PFSK-1 (cell line): ENCODE results near the gene C1QTNF1.

Source experiments
- FOXP2 ChIP-seq: optimal IDR thresholded peaks from 2 replicates; pipeline ENCODE3; 2011; ENCODE audit warnings: borderline replicate concordance, control low read depth, inconsistent platforms; ENCODE audit not compliant: insufficient read depth; ENCODE audit errors: extremely low read length, extremely low read depth
- POLR2AphosphoS5 ChIP-seq: IDR thresholded peaks from 2 replicates; pipeline ENCODE4 v1.6.1; 2012; ENCODE audit warnings: low read depth, mild to moderate bottlenecking, control low read depth, low read length, moderate library complexity
- SIN3A ChIP-seq: IDR thresholded peaks from 2 replicates; pipeline ENCODE4 v1.6.1; 2012; ENCODE audit warnings: mild to moderate bottlenecking, low read length, moderate library complexity, borderline replicate concordance; ENCODE audit not compliant: insufficient read depth
- TAF1 ChIP-seq: IDR thresholded peaks from 2 replicates; pipeline ENCODE4 v1.6.1; 2012; ENCODE audit warnings: low read length, control low read depth, borderline replicate concordance; ENCODE audit not compliant: insufficient read depth
- TF ChIP-seq, protein P1 (sequence below), 2 experiments: IDR thresholded peaks; 2 replicates each; pipeline versions ENCODE4 v1.6.1 to v1.8.0; 2011 to 2012; ENCODE audit warnings: low read depth in 2 of 2, low read length in 2 of 2, control low read depth in 1 of 2, inconsistent platforms in 1 of 2, mild to moderate bottlenecking in 1 of 2, moderate library complexity in 1 of 2; ENCODE audit not compliant: insufficient read depth in 1 of 2

The C1QTNF1 gene

DNA sequence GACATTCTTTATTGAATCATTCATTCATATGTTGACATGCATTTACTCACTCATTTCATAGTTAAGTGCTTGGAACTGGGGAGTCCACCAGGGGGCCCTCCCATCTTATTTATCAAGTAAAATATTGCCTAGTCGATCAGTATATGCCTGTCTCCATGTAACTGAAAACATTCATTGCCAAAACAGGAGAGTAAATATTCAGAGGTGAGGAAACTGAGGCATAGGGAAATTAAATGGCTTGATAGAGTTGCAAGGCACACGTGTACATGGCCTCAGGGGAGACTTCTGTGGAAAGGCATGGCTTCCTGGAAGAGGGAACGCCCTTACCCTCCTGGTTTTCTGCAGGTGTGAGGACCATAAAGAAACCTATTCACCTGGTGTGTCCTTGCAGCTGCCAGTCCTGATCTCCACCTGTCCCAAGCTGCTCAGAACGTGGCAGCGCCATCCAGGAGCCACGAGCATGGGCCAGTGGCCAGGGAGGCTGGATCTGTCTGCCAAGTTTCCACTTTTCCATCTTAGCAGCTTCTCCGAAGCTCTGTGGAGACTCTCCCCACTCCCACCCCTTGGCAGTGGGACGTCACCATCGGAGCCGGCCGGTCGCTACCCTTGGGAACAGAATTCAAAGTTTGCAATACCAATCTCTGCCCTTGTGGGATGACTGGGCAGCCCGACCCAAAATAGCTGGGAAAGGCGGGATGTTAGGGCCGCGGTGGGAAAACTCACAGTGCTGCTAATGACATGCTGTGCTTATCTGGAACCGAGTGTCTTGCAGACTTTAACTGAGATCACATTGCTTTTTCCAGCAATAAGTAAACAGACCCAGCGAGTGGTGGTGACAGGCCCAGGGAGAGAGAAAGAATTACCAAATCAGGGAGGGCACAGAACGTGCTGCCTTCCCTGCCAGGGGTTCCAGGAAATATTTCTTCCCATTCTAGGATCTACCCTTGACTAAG lies 4.1 kb upstream of the C1QTNF1 start:
- TF ChIP-seq SIN3A (no peak), TAF1 (no peak), FOXP2 (no peak), POLR2AphosphoS5 (no peak)
- TF ChIP-seq, protein P1, sequence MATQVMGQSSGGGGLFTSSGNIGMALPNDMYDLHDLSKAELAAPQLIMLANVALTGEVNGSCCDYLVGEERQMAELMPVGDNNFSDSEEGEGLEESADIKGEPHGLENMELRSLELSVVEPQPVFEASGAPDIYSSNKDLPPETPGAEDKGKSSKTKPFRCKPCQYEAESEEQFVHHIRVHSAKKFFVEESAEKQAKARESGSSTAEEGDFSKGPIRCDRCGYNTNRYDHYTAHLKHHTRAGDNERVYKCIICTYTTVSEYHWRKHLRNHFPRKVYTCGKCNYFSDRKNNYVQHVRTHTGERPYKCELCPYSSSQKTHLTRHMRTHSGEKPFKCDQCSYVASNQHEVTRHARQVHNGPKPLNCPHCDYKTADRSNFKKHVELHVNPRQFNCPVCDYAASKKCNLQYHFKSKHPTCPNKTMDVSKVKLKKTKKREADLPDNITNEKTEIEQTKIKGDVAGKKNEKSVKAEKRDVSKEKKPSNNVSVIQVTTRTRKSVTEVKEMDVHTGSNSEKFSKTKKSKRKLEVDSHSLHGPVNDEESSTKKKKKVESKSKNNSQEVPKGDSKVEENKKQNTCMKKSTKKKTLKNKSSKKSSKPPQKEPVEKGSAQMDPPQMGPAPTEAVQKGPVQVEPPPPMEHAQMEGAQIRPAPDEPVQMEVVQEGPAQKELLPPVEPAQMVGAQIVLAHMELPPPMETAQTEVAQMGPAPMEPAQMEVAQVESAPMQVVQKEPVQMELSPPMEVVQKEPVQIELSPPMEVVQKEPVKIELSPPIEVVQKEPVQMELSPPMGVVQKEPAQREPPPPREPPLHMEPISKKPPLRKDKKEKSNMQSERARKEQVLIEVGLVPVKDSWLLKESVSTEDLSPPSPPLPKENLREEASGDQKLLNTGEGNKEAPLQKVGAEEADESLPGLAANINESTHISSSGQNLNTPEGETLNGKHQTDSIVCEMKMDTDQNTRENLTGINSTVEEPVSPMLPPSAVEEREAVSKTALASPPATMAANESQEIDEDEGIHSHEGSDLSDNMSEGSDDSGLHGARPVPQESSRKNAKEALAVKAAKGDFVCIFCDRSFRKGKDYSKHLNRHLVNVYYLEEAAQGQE (IDR thresholded peaks at IDR 0.05; ENCODE audit: insufficient read depth in 1 of 2, low read depth in 2 of 2, low read length in 2 of 2) = no peak

DNA sequence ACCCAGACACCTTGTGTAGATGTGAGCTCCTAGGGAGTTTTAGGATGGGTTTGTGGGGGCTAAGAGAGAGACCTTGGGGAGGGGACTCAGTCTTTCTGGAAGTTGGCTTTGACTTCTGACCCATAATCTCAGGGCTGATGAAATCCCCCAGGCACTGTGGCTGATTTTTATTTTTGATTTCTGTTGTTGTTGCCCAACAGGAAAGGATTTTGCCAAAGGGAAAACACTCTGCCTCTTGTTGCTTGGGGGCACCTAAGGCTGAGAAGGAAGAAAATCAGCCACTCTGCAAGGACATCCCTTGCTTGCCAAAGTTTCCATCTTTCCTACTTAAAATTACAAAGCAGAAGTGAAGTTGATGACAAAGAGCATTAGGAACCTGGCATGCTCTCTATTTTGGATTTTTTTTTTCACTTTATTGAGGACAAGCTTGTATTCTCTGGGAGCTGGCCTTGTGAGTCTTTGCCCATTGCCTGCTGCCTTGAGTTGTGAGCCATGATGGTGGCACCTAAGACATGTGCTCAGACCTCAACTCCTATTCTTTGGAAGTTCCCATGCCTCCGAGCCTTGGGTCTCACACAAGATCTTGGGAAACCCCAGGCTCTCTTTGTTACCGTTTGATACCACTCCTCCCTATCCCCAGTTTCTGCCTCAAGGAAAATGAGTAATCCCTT lies 3.2 kb upstream of the C1QTNF1 start:
- TF ChIP-seq TAF1 (no peak), FOXP2 (no peak), SIN3A (no peak), POLR2AphosphoS5 (no peak)
- TF ChIP-seq, protein P1 (IDR thresholded peaks at IDR 0.05; ENCODE audit: insufficient read depth in 1 of 2, low read depth in 2 of 2, low read length in 2 of 2) = no peak

DNA sequence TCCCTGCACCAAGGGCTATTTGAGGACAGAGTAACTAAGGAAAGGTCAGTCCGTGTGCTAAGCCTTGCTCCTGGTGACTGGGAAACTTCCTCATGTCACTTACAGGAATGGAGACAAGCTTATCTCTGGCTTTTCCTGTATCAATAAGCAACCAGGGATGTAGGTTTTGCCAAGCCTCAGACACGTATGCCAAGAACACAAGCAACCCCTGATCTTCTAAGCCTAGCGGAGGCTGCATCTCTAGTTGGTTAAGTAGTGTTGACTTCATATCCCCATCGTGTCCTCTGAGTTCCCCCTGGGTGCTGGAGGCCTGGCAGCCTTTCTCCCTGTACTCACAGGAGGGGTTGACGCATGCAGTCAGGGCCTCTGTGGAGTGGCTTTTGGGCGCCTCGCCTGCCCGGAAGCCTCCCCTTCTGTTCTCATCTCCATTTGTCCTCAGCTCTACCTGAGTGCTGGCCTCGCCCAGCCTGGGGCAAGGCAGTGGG lies 1.4 kb upstream of the C1QTNF1 start:
- TF ChIP-seq POLR2AphosphoS5 (no peak), FOXP2 (no peak), TAF1 (no peak)
- TF ChIP-seq, protein P1 (IDR thresholded peaks at IDR 0.05; ENCODE audit: insufficient read depth in 1 of 2, low read depth in 2 of 2, low read length in 2 of 2) = no peak

DNA sequence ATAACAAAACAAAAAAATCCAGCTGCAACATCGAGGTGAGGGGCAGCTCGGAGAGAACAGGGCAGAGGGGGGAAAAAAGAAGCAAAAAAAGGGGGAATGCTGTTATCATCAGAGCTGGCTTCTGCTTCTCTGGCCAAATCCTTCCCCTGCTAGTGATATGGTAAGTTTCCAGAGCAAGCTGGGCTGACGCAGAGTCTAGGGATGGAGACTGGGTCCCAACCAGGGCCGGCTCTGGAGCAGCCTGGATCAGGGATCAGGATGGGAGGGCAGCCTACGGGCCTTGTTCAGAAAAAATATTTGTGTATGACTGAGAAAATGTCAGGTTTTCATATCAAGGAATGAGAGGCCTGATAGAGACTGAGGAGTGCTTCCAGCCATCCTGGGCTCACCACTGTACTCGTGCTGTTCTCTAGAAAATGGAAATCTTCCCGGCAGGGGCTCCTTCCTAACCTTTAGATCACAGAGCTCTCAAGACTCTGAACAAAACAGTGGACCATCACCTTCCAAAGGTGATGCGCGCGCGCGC lies 726 bp upstream of the C1QTNF1 start:
- TF ChIP-seq, protein P1 (IDR thresholded peaks at IDR 0.05; ENCODE audit: insufficient read depth in 1 of 2, low read depth in 2 of 2, low read length in 2 of 2) = no peak
- TF ChIP-seq SIN3A (no peak), FOXP2 (no peak), POLR2AphosphoS5 (no peak), TAF1 (no peak)
